HCT116 (cell line): ENCODE results near the gene ANXA5. TPM values are rescaled to one million over a fixed set of nuclear protein-coding genes. Genes with fewer than 3 reads are reported as not detected.

ENCODE experiments used
- ATAC-seq: fragments of 200-7000 bp; cut with Tn5 transposase; 2 replicates; pipeline ENCODE4 v1.9.1; 2020; ENCODE audit warnings: mild to moderate bottlenecking, moderate library complexity
- BruUV-seq: library from RNA; stranded (reverse); fragments of 400-500 nt; replicated peaks from 2 replicates; lab custom pipeline; 2021; lab: Mats Ljungman, UMichigan
- CTCF ChIA-PET: fragments of 300-600 bp; sonication (Branson Sonifier 250); formaldehyde crosslinking; loops from one replicate; lab custom pipeline; 2021; ENCODE audit warnings: antibody characterized with exemption; lab: Charles Lee
- POLR2A ChIA-PET: fragments of 300-600, 350-600 bp; sonication (Branson Sonifier 250); formaldehyde crosslinking; loops from one replicate; lab custom pipeline; 2021; ENCODE audit warnings: antibody characterized with exemption; lab: Charles Lee
- RAD21 ChIA-PET, 2 experiments: fragments of 300-600 bp; sonication (Branson Sonifier 250); formaldehyde crosslinking; loops; one replicate each; lab custom pipeline; 2023; ENCODE audit warnings: low total read pairs in 2 of 2; ENCODE audit not compliant: uncharacterized antibody in 2 of 2, unreplicated experiment in 2 of 2, low non-redundant PET in 1 of 2; lab: Charles Lee
- DNase-seq: peaks from one replicate; pipeline ENCODE4 v3.0.0-alpha.2; 2010; ENCODE audit warnings: low read depth, low spot score
- H2AFZ ChIP-seq: fragments of 200-600 bp; shearing (Covaris generic), sonication (generic); 2 replicates; pipeline ENCODE4 v1.6.1; 2017; ENCODE audit warnings: low read depth, mixed run types, mixed read lengths, antibody characterized with exemption, low read length; ENCODE audit not compliant: poor library complexity, severe bottlenecking
- H3K27ac ChIP-seq: 2 replicates; pipeline ENCODE4 v1.5.1; 2012; ENCODE audit warnings: low read depth, low read length
- H3K27me3 ChIP-seq: fragments of 200-600 bp; sonication (generic); 2 replicates; pipeline ENCODE4 v1.6.1; 2016; ENCODE audit warnings: mixed run types, low read length, mixed read lengths; ENCODE audit not compliant: insufficient read depth
- H3K36me3 ChIP-seq, 2 experiments: fragments of 200-500 bp in 1 of 2; fragments of 200-600 bp in 1 of 2; sonication (Bioruptor generic) in 1 of 2; sonication (generic) in 1 of 2; 2 replicates each; pipeline versions ENCODE4 v1.5.1 to v1.6.1; 2014 to 2016; ENCODE audit warnings: low read length in 2 of 2, inconsistent platforms in 1 of 2, mixed read lengths in 1 of 2, mixed run types in 1 of 2; ENCODE audit not compliant: insufficient read depth in 2 of 2, control insufficient read depth in 1 of 2
- H3K4me1 ChIP-seq, 2 experiments: fragments of 200-600 bp in 1 of 2; sonication (generic) in 1 of 2; 2 replicates each; pipeline versions ENCODE4 v1.5.1 to v1.6.1; 2012 to 2017; ENCODE audit warnings: low read length in 2 of 2, inconsistent platforms in 1 of 2, mild to moderate bottlenecking in 1 of 2, mixed read lengths in 1 of 2, mixed run types in 1 of 2, moderate library complexity in 1 of 2; ENCODE audit not compliant: insufficient read depth in 2 of 2, control insufficient read depth in 1 of 2
- H3K4me2 ChIP-seq: fragments of 200-600 bp; sonication (generic); 2 replicates; pipeline ENCODE4 v1.6.1; 2017; ENCODE audit warnings: mixed run types, low read length, mixed read lengths
- H3K4me3 ChIP-seq, 2 experiments: fragments of 200-600 bp in 1 of 2; sonication (generic) in 1 of 2; replicated peaks in 1 of 2; 2 replicates each; pipeline ENCODE4 v1.5.1; 2011 to 2016; ENCODE audit warnings: low read length in 2 of 2, control low read depth in 1 of 2, low read depth in 1 of 2, mild to moderate bottlenecking in 1 of 2, mixed read lengths in 1 of 2, mixed run types in 1 of 2
- H3K79me2 ChIP-seq: fragments of 200-600 bp; sonication (generic); 2 replicates; pipeline ENCODE4 v1.6.1; 2017; ENCODE audit warnings: mild to moderate bottlenecking, mixed run types, low read length, moderate library complexity, mixed read lengths; ENCODE audit not compliant: insufficient read depth
- H3K9ac ChIP-seq: fragments of 200-600 bp; sonication (generic); 2 replicates; pipeline ENCODE4 v1.6.1; 2016; ENCODE audit warnings: low read length, mixed read lengths
- H3K9me2 ChIP-seq: fragments of 200-600 bp; sonication (generic), shearing (Covaris generic); 2 replicates; pipeline ENCODE4 v1.6.1; 2017; ENCODE audit warnings: mixed run types, mild to moderate bottlenecking, moderate library complexity; ENCODE audit not compliant: insufficient read depth
- H3K9me3 ChIP-seq, 2 experiments: fragments of 200-500 bp in 1 of 2; fragments of 200-600 bp in 1 of 2; sonication (Bioruptor generic) in 1 of 2; sonication (generic) in 1 of 2; 2 replicates each; pipeline ENCODE4 v1.6.1; 2014 to 2017; ENCODE audit warnings: low read length in 2 of 2, mixed read lengths in 2 of 2, inconsistent platforms in 1 of 2, low read depth in 1 of 2, mild to moderate bottlenecking in 1 of 2, mixed run types in 1 of 2, moderate library complexity in 1 of 2; ENCODE audit not compliant: control insufficient read depth in 1 of 2, insufficient read depth in 1 of 2
- H4K20me1 ChIP-seq: fragments of 200-600 bp; sonication (generic), shearing (Covaris generic); 2 replicates; pipeline ENCODE4 v1.6.1; 2017; ENCODE audit warnings: mixed run types, mild to moderate bottlenecking, moderate library complexity; ENCODE audit not compliant: insufficient read depth
- CBX3 ChIP-seq: IDR thresholded peaks from 2 replicates; pipeline ENCODE4 v1.6.1; 2012; ENCODE audit warnings: low read depth
- EZH2phosphoT487 ChIP-seq: fragments of 200-600 bp; IDR thresholded peaks from 2 replicates; pipeline ENCODE4 v1.6.1; 2018; ENCODE audit warnings: antibody characterized with exemption, borderline replicate concordance
- POLR2AphosphoS5 ChIP-seq: IDR thresholded peaks from 2 replicates; pipeline ENCODE4 v1.6.1; 2011; ENCODE audit warnings: mild to moderate bottlenecking, low read depth, low read length, moderate library complexity
- intact Hi-C: fragments of 100-400 bp; cut with micrococcal nuclease; formaldehyde crosslinking; loops from 2 replicates; pipeline ENCODE4 v1.10.0; 2022
- total RNA-seq: library from RNA; stranded (reverse); gene quantifications from one replicate; pipeline ENCODE4 v1.2.1, GENCODE V29; 2021; ENCODE audit not compliant: unreplicated experiment
- TF ChIP-seq, protein P1 (sequence below), 3 experiments: fragments of 200-600 bp in 1 of 3; sonication (generic) in 1 of 3; IDR thresholded peaks in 2 of 3; conservative IDR thresholded peaks in 1 of 3; 2 replicates each; pipeline ENCODE4 v1.5.1; 2012 to 2017; ENCODE audit warnings: low read depth in 2 of 3, low read length in 2 of 3, antibody characterized with exemption in 1 of 3, borderline replicate concordance in 1 of 3, control low read depth in 1 of 3, mild to moderate bottlenecking in 1 of 3, mixed read lengths in 1 of 3, mixed run types in 1 of 3, moderate library complexity in 1 of 3; ENCODE audit not compliant: insufficient read depth in 1 of 3
- TF ChIP-seq, protein P2 (sequence below): IDR thresholded peaks from 2 replicates; pipeline ENCODE4 v1.6.1; 2012

The ANXA5 gene
- total RNA-seq, 1 experiment from 2014 or later = 186 TPM

DNA sequence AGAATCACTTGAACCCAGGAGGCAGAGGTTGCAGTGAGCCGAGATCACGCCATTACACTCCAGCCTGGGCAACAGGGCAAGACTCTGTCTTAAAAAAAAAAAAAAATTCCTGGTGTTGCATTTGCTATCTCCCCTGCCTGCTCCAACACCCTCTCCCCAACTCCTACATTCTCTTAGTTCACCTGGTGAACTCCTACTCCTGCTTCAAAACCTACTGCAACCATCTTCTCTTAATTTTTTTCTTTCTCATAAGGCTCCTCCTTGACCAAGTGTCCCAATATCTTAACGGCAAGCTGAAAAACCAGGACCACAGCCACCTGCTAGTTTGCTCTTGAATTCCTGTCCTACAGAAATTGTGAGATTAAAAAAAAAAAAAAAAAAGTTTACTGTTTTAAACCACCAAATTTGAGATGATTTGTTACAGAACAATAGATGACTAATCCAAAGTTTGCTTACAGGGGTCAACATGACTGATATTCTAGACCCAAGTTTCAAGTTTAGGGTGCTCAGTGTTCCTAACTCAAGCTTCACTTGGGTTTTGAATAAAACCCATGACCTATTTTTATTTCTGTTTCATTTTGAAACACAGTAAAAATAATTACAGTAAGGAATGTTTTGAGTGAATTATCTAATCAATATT is 13.1 kb upstream of the ANXA5 start:
- intact Hi-C loops = no loop called here
- H3K9me3 ChIP-seq = no peaks in the 10 kb centered on the region
- peak overlapping the region; percentile 31; the same call in 1 of the 2 replicates for H3K4me2 ChIP-seq
- ChIA-PET POLR2A (interaction anchor here (0.7 kb wide), 1 partner anchor 1073 kb away, joined by 3 read pairs; no protein-coding TSS in a partner anchor), CTCF (no interaction called here), RAD21 (no interaction called here)
- BruUV-seq = no TSS peak
- H4K20me1 ChIP-seq = no peaks in the 10 kb centered on the region
- no peaks in the 10 kb centered on the region for H3K9me2 ChIP-seq
- H3K9ac ChIP-seq = no peak overlapping the region
- DNase-seq (no peak), ATAC-seq (no peak)
- H3K4me1 ChIP-seq = peaks cover 20 to 43% of the 10 kb centered on the region in 2 experiments
- H3K27ac ChIP-seq = no peak overlapping the region
- no peaks in the 10 kb centered on the region for H3K79me2 ChIP-seq
- H3K4me3 ChIP-seq = no peak overlapping the region
- no peaks in the 10 kb centered on the region for H3K36me3 ChIP-seq
- peak overlapping the region; percentile 50 for H2AFZ ChIP-seq
- no peaks in the 10 kb centered on the region for H3K27me3 ChIP-seq
- TF ChIP-seq CBX3 = no peak

DNA sequence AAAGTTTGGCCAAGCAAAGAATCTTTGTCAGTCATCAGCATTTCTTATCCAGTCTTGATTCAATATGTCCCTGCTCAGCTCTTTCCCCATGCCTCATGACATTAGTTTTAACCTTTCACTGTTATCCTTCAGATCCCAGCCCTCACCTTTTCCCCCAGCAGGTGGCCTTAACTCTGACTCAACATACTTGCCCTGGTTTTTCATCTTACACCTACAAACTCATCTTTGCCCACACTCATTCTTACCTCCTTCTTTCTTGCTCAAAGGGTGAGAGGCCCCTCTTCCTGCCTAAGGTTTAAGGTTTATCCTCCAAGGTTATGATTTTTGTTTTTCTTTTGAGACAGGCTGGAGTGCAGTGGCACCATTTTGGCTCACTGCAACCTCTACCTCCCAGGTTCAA is 10.6 kb upstream of the ANXA5 start:
- ChIA-PET POLR2A (interaction anchor here (3.2 kb wide), 1 partner anchor 11 kb away, joined by 14 read pairs; the partner anchor contains the start of gene ANXA5), RAD21 (no interaction called here), CTCF (no interaction called here)
- Histone ChIP-seq H3K4me3 (no peak overlapping the region), H3K36me3 (no peaks in the 10 kb centered on the region), H2AFZ (no peak overlapping the region), H3K79me2 (no peaks in the 10 kb centered on the region), H3K4me1 (peaks cover 20 to 41% of the 10 kb centered on the region in 2 experiments), H3K27ac (no peak overlapping the region), H4K20me1 (no peaks in the 10 kb centered on the region), H3K9me3 (no peaks in the 10 kb centered on the region), H3K9me2 (no peaks in the 10 kb centered on the region), H3K27me3 (no peaks in the 10 kb centered on the region), H3K9ac (no peak overlapping the region), H3K4me2 (peak overlapping the region; percentile 35)
- ATAC-seq (no peak), DNase-seq (no peak)
- BruUV-seq = no TSS peak
- intact Hi-C loops = no loop called here
- TF ChIP-seq POLR2AphosphoS5 = no peak
- TF ChIP-seq CBX3 = no peak
- TF ChIP-seq, protein P1, sequence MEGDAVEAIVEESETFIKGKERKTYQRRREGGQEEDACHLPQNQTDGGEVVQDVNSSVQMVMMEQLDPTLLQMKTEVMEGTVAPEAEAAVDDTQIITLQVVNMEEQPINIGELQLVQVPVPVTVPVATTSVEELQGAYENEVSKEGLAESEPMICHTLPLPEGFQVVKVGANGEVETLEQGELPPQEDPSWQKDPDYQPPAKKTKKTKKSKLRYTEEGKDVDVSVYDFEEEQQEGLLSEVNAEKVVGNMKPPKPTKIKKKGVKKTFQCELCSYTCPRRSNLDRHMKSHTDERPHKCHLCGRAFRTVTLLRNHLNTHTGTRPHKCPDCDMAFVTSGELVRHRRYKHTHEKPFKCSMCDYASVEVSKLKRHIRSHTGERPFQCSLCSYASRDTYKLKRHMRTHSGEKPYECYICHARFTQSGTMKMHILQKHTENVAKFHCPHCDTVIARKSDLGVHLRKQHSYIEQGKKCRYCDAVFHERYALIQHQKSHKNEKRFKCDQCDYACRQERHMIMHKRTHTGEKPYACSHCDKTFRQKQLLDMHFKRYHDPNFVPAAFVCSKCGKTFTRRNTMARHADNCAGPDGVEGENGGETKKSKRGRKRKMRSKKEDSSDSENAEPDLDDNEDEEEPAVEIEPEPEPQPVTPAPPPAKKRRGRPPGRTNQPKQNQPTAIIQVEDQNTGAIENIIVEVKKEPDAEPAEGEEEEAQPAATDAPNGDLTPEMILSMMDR (IDR thresholded peaks at IDR 0.05 in 2 of 3, conservative IDR thresholded peaks at IDR 0.05 in 1 of 3; ENCODE audit: borderline replicate concordance in 1 of 3, insufficient read depth in 1 of 3, low read depth in 2 of 3, low read length in 2 of 3) = 0 out of 6 replicates have a peak, but pooled peaks of 1 of the 3 experiments have one; percentile 4
- TF ChIP-seq, protein P2, sequence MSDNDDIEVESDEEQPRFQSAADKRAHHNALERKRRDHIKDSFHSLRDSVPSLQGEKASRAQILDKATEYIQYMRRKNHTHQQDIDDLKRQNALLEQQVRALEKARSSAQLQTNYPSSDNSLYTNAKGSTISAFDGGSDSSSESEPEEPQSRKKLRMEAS = no peak
- TF ChIP-seq EZH2phosphoT487 = no peak
